Left lung (tissue), 10 donors: Measurements from ENCODE around the gene ASB5. TPM values are rescaled to one million over a fixed set of nuclear protein-coding genes. Genes with fewer than 3 reads are reported as not detected.

Source experiments
- ATAC-seq: fragments of 200-7000 bp; cut with Tn5 transposase; one replicate; pipeline ENCODE4 v1.9.1; 2020; ENCODE audit warnings: moderate library complexity
- DNase-seq, 4 donors: peaks; one replicate each; pipeline ENCODE4 v3.0.0-alpha.2; 2013 to 2020
- H3K27ac ChIP-seq, 2 donors: fragments of 200-600 bp; sonication (generic) in 1 of 2; one replicate each; pipeline versions ENCODE4 v1.5.0 to v1.8.0; 2020 to 2021
- H3K27me3 ChIP-seq, 2 donors: fragments of 200-600 bp; sonication (generic) in 1 of 2; one replicate each; pipeline versions ENCODE4 v1.5.0 to v1.8.0; 2020 to 2021
- H3K36me3 ChIP-seq, 2 donors: fragments of 200-600 bp; sonication (generic) in 1 of 2; one replicate each; pipeline versions ENCODE4 v1.5.0 to v1.8.0; 2020 to 2021
- H3K4me1 ChIP-seq, 2 donors: fragments of 200-600 bp; one replicate each; pipeline ENCODE4 v1.8.0; 2021
- H3K4me3 ChIP-seq, 2 donors: fragments of 200-600 bp; sonication (generic) in 1 of 2; one replicate each; pipeline versions ENCODE4 v1.5.0 to v1.8.0; 2020 to 2021; ENCODE audit warnings: mild to moderate bottlenecking in 1 of 2
- H3K9me3 ChIP-seq, 2 donors: fragments of 200-600 bp; sonication (generic) in 1 of 2; one replicate each; pipeline versions ENCODE4 v1.5.0 to v1.8.0; 2020 to 2021
- CTCF ChIP-seq, 2 donors: fragments of 200-600 bp; sonication (generic) in 1 of 2; IDR thresholded peaks; one replicate each; pipeline versions ENCODE4 v1.5.0 to v1.8.0; 2021; ENCODE audit warnings: antibody characterized with exemption in 2 of 2
- intact Hi-C, 2 donors: fragments of 100-400 bp; cut with DNase I; formaldehyde crosslinking; loops; one replicate each; pipeline versions ENCODE4 v1.11.2 to v1.14.2; 2022
- polyA plus RNA-seq, 6 donors: library from polyadenylated mRNA; unstranded; fragments of 120-200 nt; gene quantifications; one replicate each; pipeline ENCODE4 v1.2.1, GENCODE V29; 2013; ENCODE audit not compliant: insufficient read length in 6 of 6
- total RNA-seq, 2 donors: library from RNA; stranded (reverse); fragmentation: NEBNext Ultra II Directional; extraction: Animal tissue kit (Norgen Biotek cat#: 25700); gene quantifications; one replicate each; pipeline ENCODE4 v1.2.1, GENCODE V29; 2021
- donor health status: DM: no; HTN: yes; CAD: no.
- donor health status: DM: no; HTN: no; CAD: no.

Gene ASB5
- total and polyA plus RNA-seq, 8 donors: 0.18 to 0.28 (median 0.24) TPM; not detected in 3

DNA sequence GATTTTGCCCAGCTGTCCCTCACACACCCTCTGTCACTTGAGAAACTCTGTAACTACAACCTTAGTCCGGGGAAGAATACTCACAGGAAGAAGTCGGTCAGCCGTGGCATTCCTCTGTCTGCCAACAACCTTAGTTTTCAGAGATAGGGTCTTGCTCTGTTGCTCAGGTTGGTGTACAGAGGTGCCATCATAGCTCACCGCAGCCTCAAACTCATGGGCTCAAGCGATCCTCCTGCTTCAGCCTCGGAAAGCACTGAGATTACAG, 38.6 kb upstream of the ASB5 start:
- Histone ChIP-seq H3K4me3 (no peak overlapping the region), H3K9me3 (no peaks in the 10 kb centered on the region), H3K36me3 (no peaks in the 10 kb centered on the region), H3K27me3 (peaks cover 0 to 15% of the 10 kb centered on the region in 2 donors), H3K4me1 (no peaks in the 10 kb centered on the region), H3K27ac (no peak overlapping the region)
- no peak for DNase-seq
- intact Hi-C loops: no loop called here
- no peak for ATAC-seq
- TF ChIP-seq CTCF (IDR thresholded peaks at IDR 0.05): no peak

- no peaks in the 10 kb centered on the region for H3K9me3 ChIP-seq
- H3K36me3 ChIP-seq: no peaks in the 10 kb centered on the region
- H3K27me3 ChIP-seq: peaks cover 0 to 15% of the 10 kb centered on the region in 2 donors
- ATAC-seq: no peak
- no peak overlapping the region for H3K27ac ChIP-seq
- TF ChIP-seq CTCF (IDR thresholded peaks at IDR 0.05): no peak
- H3K4me1 ChIP-seq: no peaks in the 10 kb centered on the region
- H3K4me3 ChIP-seq: no peak overlapping the region
- intact Hi-C loops: no loop called here
- DNase-seq: no peak
Observed at GRCh38 chr4:176306837-176307665, 38.0 kb upstream of the ASB5 start.

DNA sequence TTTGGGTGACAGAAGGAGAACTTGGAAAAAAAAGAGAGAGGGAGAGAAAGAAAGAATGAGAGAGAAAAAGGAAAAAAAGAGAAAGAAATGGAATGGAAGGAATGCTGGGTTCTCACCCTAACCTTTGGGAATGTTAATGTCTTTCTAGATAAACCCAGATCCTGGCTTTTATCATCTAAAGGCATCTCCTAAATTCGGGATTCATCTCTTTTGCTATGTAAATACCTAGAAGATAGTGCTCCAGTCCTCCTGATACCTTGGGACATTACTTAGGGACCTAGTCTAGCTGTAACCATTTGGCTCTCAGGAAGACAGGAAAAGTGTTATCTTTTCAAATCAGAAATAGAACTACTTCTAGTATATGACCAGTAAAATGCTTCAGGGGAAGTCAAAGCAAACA, 34.9 kb upstream of the ASB5 start:
- intact Hi-C loops: no loop called here
- Histone ChIP-seq H3K9me3 (no peaks in the 10 kb centered on the region), H3K4me1 (no peaks in the 10 kb centered on the region), H3K27me3 (peaks cover 0 to 15% of the 10 kb centered on the region in 2 donors), H3K36me3 (no peaks in the 10 kb centered on the region), H3K4me3 (no peak overlapping the region), H3K27ac (no peak overlapping the region)
- TF ChIP-seq CTCF (IDR thresholded peaks at IDR 0.05): no peak
- DNase-seq: no peak
- no peak for ATAC-seq

DNA sequence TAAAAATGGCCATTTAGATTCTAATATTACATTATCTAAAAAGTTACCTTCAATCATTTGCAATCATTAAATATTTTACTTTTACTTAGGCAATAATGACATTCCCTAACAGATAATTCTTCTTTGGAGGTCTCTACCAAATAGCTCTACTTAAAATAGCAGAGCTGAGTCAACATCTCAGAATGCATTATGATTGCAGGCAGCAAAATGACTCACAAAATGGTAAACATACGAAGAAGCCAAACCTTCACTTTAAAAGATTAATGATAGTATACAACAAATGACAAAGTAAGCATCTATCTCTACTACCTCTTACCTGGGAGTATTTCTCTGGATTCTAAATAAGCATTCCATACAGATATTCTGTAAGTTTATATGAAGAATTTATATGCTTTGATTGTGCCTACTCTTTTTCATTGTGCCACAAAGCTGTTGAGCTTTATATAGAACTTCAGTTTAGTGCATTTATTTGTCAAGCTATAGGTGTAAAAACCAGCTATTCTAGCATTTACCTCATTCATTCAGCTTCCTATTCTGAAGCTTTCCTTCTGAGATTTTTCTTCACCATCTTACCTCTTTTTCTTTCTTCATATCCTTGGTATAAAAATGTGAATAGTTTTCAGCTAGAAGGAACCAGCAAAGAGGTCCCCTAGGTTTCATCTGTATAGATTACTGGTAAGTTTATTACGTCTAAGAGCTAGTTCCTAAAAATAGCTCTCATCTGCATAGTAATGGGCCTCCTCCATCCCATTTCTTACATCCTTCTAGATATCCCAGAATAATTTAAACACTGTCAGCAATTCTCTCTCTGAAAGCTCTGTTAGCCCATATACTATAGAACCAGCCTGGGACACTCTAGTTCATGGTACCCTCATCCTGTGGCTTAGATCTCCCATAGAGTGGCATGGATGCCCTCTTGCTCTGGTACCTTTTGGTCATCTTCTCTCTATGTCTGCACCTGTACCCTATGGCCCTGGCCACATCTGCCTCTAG, 33.6 kb upstream of the ASB5 start:
- DNase-seq (no peak), ATAC-seq (no peak)
- Histone ChIP-seq H3K27me3 (peaks cover 0 to 15% of the 10 kb centered on the region in 2 donors), H3K9me3 (no peaks in the 10 kb centered on the region), H3K4me1 (no peaks in the 10 kb centered on the region), H3K27ac (no peak overlapping the region), H3K36me3 (no peaks in the 10 kb centered on the region), H3K4me3 (no peak overlapping the region)
- intact Hi-C loops: no loop called here
- no peak for TF ChIP-seq CTCF (IDR thresholded peaks at IDR 0.05)

DNA sequence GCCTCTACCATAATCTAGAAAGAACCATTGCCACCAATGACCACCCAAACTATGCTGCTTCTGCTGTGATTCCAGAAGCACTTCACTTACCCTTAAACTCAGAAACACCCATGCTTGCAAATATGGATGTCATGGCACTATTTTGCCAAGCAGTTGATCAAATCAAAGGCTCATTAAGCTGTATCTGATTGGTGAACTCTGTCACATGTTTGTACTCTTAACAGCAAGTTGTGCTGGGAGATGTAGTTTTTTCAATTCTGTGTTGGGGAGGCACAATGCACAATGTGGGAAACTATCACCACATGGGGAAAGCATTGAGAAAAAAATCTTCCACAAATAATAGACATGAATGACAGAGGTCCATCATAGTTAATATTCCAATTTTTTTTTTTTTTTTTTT, 31.5 kb upstream of the ASB5 start:
- Histone ChIP-seq H3K4me3 (no peak overlapping the region), H3K4me1 (no peaks in the 10 kb centered on the region), H3K9me3 (no peaks in the 10 kb centered on the region), H3K36me3 (no peaks in the 10 kb centered on the region), H3K27me3 (peaks cover 0 to 15% of the 10 kb centered on the region in 2 donors), H3K27ac (no peak overlapping the region)
- intact Hi-C loops: no loop called here
- no peak for DNase-seq
- ATAC-seq: no peak
- TF ChIP-seq CTCF (IDR thresholded peaks at IDR 0.05): no peak
